HepG2 (cell line): Measurements from ENCODE around the gene ADCY9. TPM values are rescaled to one million over a fixed set of nuclear protein-coding genes. Genes with fewer than 3 reads are reported as not detected.

Source experiments
- GABPB1 ChIP-seq: IDR thresholded peaks from 2 replicates; pipeline ENCODE4 v1.6.1; 2016; ENCODE audit warnings: mild to moderate bottlenecking, missing genetic modification reagents, moderate library complexity, missing compliant biosample characterization
- HOXD1 ChIP-seq: sonication (generic); formaldehyde crosslinking; IDR thresholded peaks from 2 replicates; pipeline ENCODE4 v1.5.0; 2020; ENCODE audit warnings: missing genetic modification reagents
- RBM22 ChIP-seq: fragments of 200-400 bp; formaldehyde crosslinking; optimal IDR thresholded peaks from 2 replicates; pipeline ENCODE3; 2017; ENCODE audit warnings: mild to moderate bottlenecking, low read length, moderate library complexity
- ZBTB3 ChIP-seq: sonication (generic); formaldehyde crosslinking; IDR thresholded peaks from 2 replicates; pipeline ENCODE4 v1.4.0; 2020; ENCODE audit warnings: low read depth, mild to moderate bottlenecking, moderate library complexity, missing genetic modification reagents, borderline replicate concordance
- ZNF264 ChIP-seq: sonication (generic); formaldehyde crosslinking; IDR thresholded peaks from 2 replicates; pipeline ENCODE4 v1.4.0; 2020; ENCODE audit warnings: missing genetic modification reagents
- ZNF660 ChIP-seq: sonication (generic); formaldehyde crosslinking; IDR thresholded peaks from 2 replicates; pipeline ENCODE4 v1.5.1; 2020; ENCODE audit warnings: mild to moderate bottlenecking, low read depth, missing genetic modification reagents, borderline replicate concordance
- ZNF75D ChIP-seq: sonication (generic); formaldehyde crosslinking; IDR thresholded peaks from 2 replicates; pipeline ENCODE4 v1.8.1; 2023; ENCODE audit warnings: missing genetic modification reagents, mild to moderate bottlenecking, borderline replicate concordance
- ZNF761 ChIP-seq: sonication (generic); formaldehyde crosslinking; conservative IDR thresholded peaks from 2 replicates; pipeline ENCODE4 v1.4.0; 2020; ENCODE audit warnings: mild to moderate bottlenecking, missing genetic modification reagents
- ZNF776 ChIP-seq: sonication (generic); formaldehyde crosslinking; IDR thresholded peaks from 2 replicates; pipeline ENCODE4 v1.4.0; 2020; ENCODE audit warnings: mild to moderate bottlenecking, missing genetic modification reagents
- ZSCAN25 ChIP-seq: sonication (generic); formaldehyde crosslinking; IDR thresholded peaks from 2 replicates; pipeline ENCODE4 v1.8.0; 2022; ENCODE audit warnings: mild to moderate bottlenecking, missing genetic modification reagents
- polyA plus RNA-seq, 8 experiments: library from polyadenylated mRNA; depleted of rRNA in 3 of 8; stranded (reverse) in 7 of 8; unstranded in 1 of 8; fragments of >200 nt; fragmentation: Illumina TruSeq in 4 of 8; extraction: Trizol in 4 of 8; gene quantifications; 2 replicates each; pipeline versions ENCODE4 v1.2.1 to v1.2.3, GENCODE V29; 2011 to 2016; ENCODE audit warnings: low read depth in 4 of 8, missing spikeins in 1 of 8, mixed read lengths in 1 of 8; ENCODE audit not compliant: insufficient read depth in 1 of 8
- total RNA-seq, 5 experiments: library from RNA; depleted of rRNA; stranded (reverse); fragments of >200 nt; fragmentation: Illumina TruSeq; extraction: Trizol; gene quantifications; 2 replicates each; pipeline ENCODE4 v1.2.3, GENCODE V29; 2016; ENCODE audit warnings: low read depth in 1 of 5
- TF ChIP-seq, protein P1 (sequence below): sonication (generic); formaldehyde crosslinking; IDR thresholded peaks from 2 replicates; pipeline ENCODE4 v1.4.0; 2020; ENCODE audit warnings: mild to moderate bottlenecking, missing genetic modification reagents

Gene ADCY9
- total and polyA plus RNA-seq, 2 of the 13 experiments (the other 11 are each of a cell fraction or from before 2014, with no cell fraction given): 11.2 to 13.9 TPM

DNA sequence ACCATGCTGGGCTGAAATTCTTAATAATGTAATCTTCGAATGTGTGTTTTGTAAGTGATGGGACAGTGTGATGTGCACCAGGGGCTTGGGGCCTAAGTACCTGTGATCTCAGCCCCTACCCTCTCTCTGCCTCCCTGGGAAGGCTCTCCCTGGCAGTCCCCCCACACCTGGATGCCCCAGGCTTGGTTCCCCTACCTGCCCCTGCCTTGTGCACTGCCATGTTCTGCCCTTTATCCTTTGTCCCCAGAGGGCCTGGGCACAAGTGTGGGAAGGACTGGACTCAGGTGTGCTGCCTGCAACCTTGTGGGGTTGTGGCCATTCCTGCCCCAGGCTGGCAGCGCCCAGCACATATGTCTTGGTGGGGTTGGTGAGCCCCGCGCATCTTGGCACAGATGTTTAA is 180.3 kb downstream of the ADCY9 start (continued):
- TF ChIP-seq, protein P1, sequence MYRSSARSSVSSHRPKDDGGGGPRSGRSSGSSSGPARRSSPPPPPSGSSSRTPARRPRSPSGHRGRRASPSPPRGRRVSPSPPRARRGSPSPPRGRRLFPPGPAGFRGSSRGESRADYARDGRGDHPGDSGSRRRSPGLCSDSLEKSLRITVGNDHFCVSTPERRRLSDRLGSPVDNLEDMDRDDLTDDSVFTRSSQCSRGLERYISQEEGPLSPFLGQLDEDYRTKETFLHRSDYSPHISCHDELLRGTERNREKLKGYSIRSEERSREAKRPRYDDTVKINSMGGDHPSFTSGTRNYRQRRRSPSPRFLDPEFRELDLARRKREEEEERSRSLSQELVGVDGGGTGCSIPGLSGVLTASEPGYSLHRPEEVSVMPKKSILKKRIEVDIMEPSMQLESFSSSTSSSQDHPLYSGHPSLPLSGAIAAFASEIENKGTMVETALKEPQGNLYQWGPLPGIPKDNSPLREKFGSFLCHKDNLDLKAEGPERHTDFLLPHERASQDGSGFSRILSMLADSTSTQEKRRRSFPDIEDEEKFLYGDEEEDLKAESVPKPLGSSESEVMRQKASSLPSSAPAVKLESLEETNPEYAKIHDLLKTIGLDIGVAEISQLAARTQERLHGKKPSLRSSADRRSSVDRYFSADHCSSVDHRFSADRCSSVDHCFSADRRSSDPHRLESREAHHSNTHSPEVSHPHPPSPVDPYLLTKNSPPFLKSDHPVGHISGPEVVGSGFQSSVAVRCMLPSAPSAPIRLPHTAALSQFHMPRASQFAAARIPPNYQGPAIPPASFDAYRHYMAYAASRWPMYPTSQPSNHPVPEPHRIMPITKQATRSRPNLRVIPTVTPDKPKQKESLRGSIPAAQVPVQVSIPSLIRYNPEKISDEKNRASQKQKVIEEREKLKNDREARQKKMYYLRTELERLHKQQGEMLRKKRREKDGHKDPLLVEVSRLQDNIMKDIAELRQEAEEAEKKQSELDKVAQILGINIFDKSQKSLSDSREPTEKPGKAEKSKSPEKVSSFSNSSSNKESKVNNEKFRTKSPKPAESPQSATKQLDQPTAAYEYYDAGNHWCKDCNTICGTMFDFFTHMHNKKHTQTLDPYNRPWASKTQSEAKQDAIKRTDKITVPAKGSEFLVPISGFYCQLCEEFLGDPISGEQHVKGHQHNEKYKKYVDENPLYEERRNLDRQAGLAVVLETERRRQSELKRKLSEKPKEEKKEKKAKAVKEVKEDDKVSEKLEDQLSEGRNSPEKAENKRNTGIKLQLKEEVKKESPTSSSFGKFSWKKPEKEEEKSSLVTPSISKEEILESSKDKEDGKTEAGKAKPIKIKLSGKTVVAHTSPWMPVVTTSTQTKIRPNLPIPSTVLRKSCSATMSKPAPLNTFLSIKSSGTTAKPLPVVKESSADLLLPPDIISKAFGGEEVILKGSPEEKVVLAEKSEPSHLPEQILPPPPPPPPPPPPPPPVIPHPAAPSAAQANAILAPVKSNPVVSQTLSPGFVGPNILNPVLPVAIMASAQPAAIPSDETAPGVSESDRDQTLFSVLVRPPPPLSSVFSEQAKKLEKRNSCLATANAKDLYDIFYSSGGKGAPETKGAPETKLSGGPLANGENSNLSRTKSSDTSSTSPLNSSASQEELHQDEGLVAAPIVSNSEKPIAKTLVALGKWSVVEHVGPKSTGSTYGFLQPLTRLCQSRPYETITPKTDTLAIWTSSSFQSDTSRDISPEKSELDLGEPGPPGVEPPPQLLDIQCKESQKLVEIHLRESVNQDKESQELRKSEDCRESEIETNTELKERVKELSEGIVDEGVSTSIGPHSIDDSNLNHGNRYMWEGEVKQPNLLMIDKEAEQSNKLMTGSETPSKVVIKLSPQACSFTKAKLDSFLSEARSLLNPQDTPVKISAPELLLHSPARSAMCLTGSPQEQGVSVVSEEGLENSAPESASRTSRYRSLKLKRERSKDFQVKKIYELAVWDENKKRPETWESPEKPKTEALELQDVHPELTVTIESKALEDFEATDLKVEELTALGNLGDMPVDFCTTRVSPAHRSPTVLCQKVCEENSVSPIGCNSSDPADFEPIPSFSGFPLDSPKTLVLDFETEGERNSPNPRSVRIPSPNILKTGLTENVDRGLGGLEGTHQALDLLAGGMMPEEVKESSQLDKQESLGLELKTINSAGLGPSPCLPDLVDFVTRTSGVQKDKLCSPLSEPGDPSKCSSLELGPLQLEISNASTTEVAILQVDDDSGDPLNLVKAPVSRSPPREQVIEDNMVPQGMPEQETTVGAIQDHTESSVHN: no peak
- TF ChIP-seq ZNF660 (CRISPR knock-in tag) (no peak), ZNF776 (CRISPR knock-in tag) (no peak), HOXD1 (CRISPR knock-in tag) (no peak), ZNF75D (CRISPR knock-in tag) (no peak), RBM22 (no peak), ZSCAN25 (CRISPR knock-in tag) (no peak), ZNF264 (no peak), ZBTB3 (no peak), ZNF761 (no peak), GABPB1 (CRISPR knock-in tag) (no peak)
